ENCODE measurements around the gene EVA1A.

GRCh38 chr2:75500633-75501032, 60.1 kb downstream of the EVA1A start:
- TF ChIP-seq EZH2 (IDR thresholded peaks at IDR 0.05) (no peak), POLR2AphosphoS5 (IDR thresholded peaks at IDR 0.05; ENCODE audit: borderline replicate concordance, low read depth, low read length) (no peak)

All from SK-N-MC (cell line).